SK-N-SH (cell line): ENCODE data around the gene DMKN. TPM values are rescaled to one million over a fixed set of nuclear protein-coding genes. Genes with fewer than 3 reads are reported as not detected.

Source experiments
- CTCF ChIA-PET: fragments of 300-600, 350-600 bp; formaldehyde crosslinking; extraction: SDS; loops from one replicate; lab custom pipeline; 2021; lab: Yijun Ruan, JAX
- POLR2A ChIA-PET: fragments of 350-600 bp; sonication (Branson Sonifier 250); formaldehyde crosslinking; extraction: SDS; loops from one replicate; lab custom pipeline; 2020; ENCODE audit warnings: antibody characterized with exemption, inconsistent platforms; lab: Yijun Ruan, JAX
- DNase-seq: peaks from one replicate; pipeline ENCODE4 v3.0.0; 2012
- H2AFZ ChIP-seq: fragments of 200-600 bp; sonication (generic); 2 replicates; pipeline ENCODE4 v1.8.1; 2016; ENCODE audit warnings: antibody characterized with exemption, mild to moderate bottlenecking, low read depth
- H3F3A ChIP-seq: fragments of 200-600 bp; sonication (generic); replicated peaks from 2 replicates; pipeline ENCODE3; 2016; ENCODE audit warnings: antibody characterized with exemption, mild to moderate bottlenecking; ENCODE audit not compliant: insufficient read depth
- H3K27ac ChIP-seq, 2 experiments: fragments of 200-500 bp in 1 of 2; fragments of 200-600 bp in 1 of 2; sonication (Bioruptor generic) in 1 of 2; sonication (generic), shearing (Covaris generic) in 1 of 2; 2 replicates each; pipeline versions ENCODE4 v1.5.1 to v1.6.1; 2014 to 2016; ENCODE audit warnings: low read depth in 2 of 2, inconsistent platforms in 1 of 2, low read length in 1 of 2, mild to moderate bottlenecking in 1 of 2, mixed read lengths in 1 of 2
- H3K27me3 ChIP-seq: fragments of 200-600 bp; sonication (generic), shearing (Covaris generic); 2 replicates; pipeline ENCODE4 v1.6.1; 2016; ENCODE audit warnings: mixed run types; ENCODE audit not compliant: insufficient read depth
- H3K36me3 ChIP-seq, 2 experiments: fragments of 200-500 bp in 1 of 2; fragments of 200-600 bp in 1 of 2; sonication (Bioruptor generic) in 1 of 2; sonication (generic) in 1 of 2; replicated peaks in 1 of 2; 2 replicates each; pipeline versions ENCODE3 to v1.5.1; 2014 to 2016; ENCODE audit warnings: low read length in 1 of 2, mild to moderate bottlenecking in 1 of 2; ENCODE audit not compliant: insufficient read depth in 2 of 2, control insufficient read depth in 1 of 2
- H3K4me1 ChIP-seq, 2 experiments: fragments of 200-500 bp in 1 of 2; fragments of 200-600 bp in 1 of 2; sonication (Bioruptor generic) in 1 of 2; sonication (generic), shearing (Covaris generic) in 1 of 2; 2 replicates each; pipeline versions ENCODE4 v1.5.1 to v1.6.1; 2014 to 2016; ENCODE audit warnings: low read depth in 1 of 2, low read length in 1 of 2, mixed run types in 1 of 2; ENCODE audit not compliant: insufficient read depth in 2 of 2, control insufficient read depth in 1 of 2
- H3K4me2 ChIP-seq: fragments of 200-600 bp; sonication (generic), shearing (Covaris generic); 2 replicates; pipeline ENCODE4 v1.6.1; 2017; ENCODE audit warnings: mixed run types
- H3K4me3 ChIP-seq, 2 experiments: fragments of 200-500 bp in 1 of 2; fragments of 200-600 bp in 1 of 2; sonication (Bioruptor generic) in 1 of 2; sonication (generic), shearing (Covaris generic) in 1 of 2; 2 replicates each; pipeline versions ENCODE4 v1.5.1 to v1.8.1; 2014 to 2016; ENCODE audit warnings: low read depth in 2 of 2, inconsistent platforms in 1 of 2, low read length in 1 of 2, mild to moderate bottlenecking in 1 of 2, mixed read lengths in 1 of 2, moderate library complexity in 1 of 2
- H3K79me2 ChIP-seq: fragments of 200-600 bp; sonication (generic); 2 replicates; pipeline ENCODE4 v1.8.1; 2017; ENCODE audit warnings: mild to moderate bottlenecking; ENCODE audit not compliant: insufficient read depth
- H3K9ac ChIP-seq: fragments of 200-600 bp; sonication (generic); 2 replicates; pipeline ENCODE4 v1.6.1; 2017; ENCODE audit warnings: mixed run types
- H3K9me2 ChIP-seq: fragments of 200-600 bp; sonication (generic); 2 replicates; pipeline ENCODE4 v1.6.1; 2017; ENCODE audit warnings: mixed run types
- H3K9me3 ChIP-seq: fragments of 200-600 bp; sonication (generic); 2 replicates; pipeline ENCODE4 v1.6.1; 2017; ENCODE audit warnings: mixed run types, mild to moderate bottlenecking, moderate library complexity
- H4K20me1 ChIP-seq: fragments of 200-600 bp; sonication (generic); 2 replicates; pipeline ENCODE4 v1.6.1; 2017; ENCODE audit warnings: mild to moderate bottlenecking, mixed run types; ENCODE audit not compliant: insufficient read depth
- CTCF ChIP-seq: fragments of 200-600 bp; sonication (generic); IDR thresholded peaks from 2 replicates; pipeline ENCODE4 v1.6.1; 2017; ENCODE audit warnings: antibody characterized with exemption, mild to moderate bottlenecking, moderate library complexity
- EP300 ChIP-seq, 2 experiments: IDR thresholded peaks; 2 replicates each; pipeline versions ENCODE4 v1.4.0 to v1.6.1; 2012; ENCODE audit warnings: borderline replicate concordance in 1 of 2, low read depth in 1 of 2, low read length in 1 of 2
- EZH2phosphoT487 ChIP-seq: fragments of 200-600 bp; sonication (generic); IDR thresholded peaks from 2 replicates; pipeline ENCODE4 v1.6.1; 2017; ENCODE audit warnings: low read depth, mixed run types, mild to moderate bottlenecking, antibody characterized with exemption, moderate library complexity, borderline replicate concordance
- GABPA ChIP-seq: IDR thresholded peaks from 2 replicates; pipeline ENCODE4 v1.4.0; 2012; ENCODE audit warnings: low read depth, mild to moderate bottlenecking
- IRF3 ChIP-seq: fragments of 150-350 bp; IDR thresholded peaks from 2 replicates; pipeline ENCODE4 v1.6.1; 2016; ENCODE audit warnings: mild to moderate bottlenecking, low read depth, low read length
- JUND ChIP-seq: IDR thresholded peaks from 2 replicates; pipeline ENCODE4 v1.4.0; 2012
- MXI1 ChIP-seq: IDR thresholded peaks from 2 replicates; pipeline ENCODE4 v1.6.1; 2012; ENCODE audit warnings: mild to moderate bottlenecking, low read depth, low read length, improper control_type of control experiment
- NRF1 ChIP-seq: IDR thresholded peaks from 2 replicates; pipeline ENCODE4 v1.6.1; 2012; ENCODE audit warnings: low read depth, mild to moderate bottlenecking, low read length
- RAD21 ChIP-seq: IDR thresholded peaks from 2 replicates; pipeline ENCODE4 v1.6.1; 2012; ENCODE audit warnings: mild to moderate bottlenecking, low read length
- RCOR1 ChIP-seq: fragments of 150-350 bp; IDR thresholded peaks from 2 replicates; pipeline ENCODE4 v1.6.1; 2017; ENCODE audit warnings: antibody characterized with exemption, low read length
- RXRA ChIP-seq: IDR thresholded peaks from 2 replicates; pipeline ENCODE4 v1.4.0; 2012; ENCODE audit warnings: low read depth, mild to moderate bottlenecking, borderline replicate concordance
- SIN3A ChIP-seq: IDR thresholded peaks from 2 replicates; pipeline ENCODE4 v1.6.1; 2012; ENCODE audit warnings: low read depth, mild to moderate bottlenecking, low read length, moderate library complexity, borderline replicate concordance
- SMC3 ChIP-seq: IDR thresholded peaks from 2 replicates; pipeline ENCODE4 v1.6.1; 2012; ENCODE audit warnings: low read depth, low read length, improper control_type of control experiment
- TAF1 ChIP-seq: IDR thresholded peaks from 2 replicates; pipeline ENCODE4 v1.6.1; 2012; ENCODE audit warnings: low read depth, mild to moderate bottlenecking, low read length, moderate library complexity, borderline replicate concordance
- USF1 ChIP-seq: IDR thresholded peaks from 2 replicates; pipeline ENCODE4 v1.4.0; 2012; ENCODE audit warnings: low read depth, borderline replicate concordance
- ZBTB33 ChIP-seq: IDR thresholded peaks from 2 replicates; pipeline ENCODE4 v1.4.0; 2012; ENCODE audit warnings: low read depth, borderline replicate concordance
- WGBS: methylation state at CpG from one replicate; pipeline ENCODE4 v1.1.6; 2017; ENCODE audit warnings: low lambda C conversion rate; 5-methylcytosine and 5-hydroxymethylcytosine counted together
- polyA plus RNA-seq, 3 experiments: library from polyadenylated mRNA; depleted of rRNA; stranded (reverse); fragments of >200 nt; gene quantifications; 2 replicates each; pipeline ENCODE4 v1.2.3, GENCODE V29; 2012

The DMKN gene
- polyA plus RNA-seq, 1 of the 3 experiments (the other 2 are of a cell fraction), result not detected

- Histone ChIP-seq H2AFZ (no peak overlapping the region), H3K4me1 (peaks cover 5 to 16% of the 10 kb centered on the region in 2 experiments; a peak in 2 of 4 replicates), H3K9me2 (no peaks in the 10 kb centered on the region), H3K36me3 (peaks cover 0 to 12% of the 10 kb centered on the region in 2 experiments), H3K4me2 (no peak overlapping the region), H3K4me3 (no peak overlapping the region), H4K20me1 (peaks cover 5% of the 10 kb centered on the region; the same call in 1 of the 2 replicates), H3K79me2 (peaks cover 26% of the 10 kb centered on the region), H3K27ac (no peak overlapping the region), H3K9ac (no peak overlapping the region), H3K27me3 (no peaks in the 10 kb centered on the region), H3F3A (no peaks in the 10 kb centered on the region), H3K9me3 (no peaks in the 10 kb centered on the region)
- WGBS, result 26% methylated on average over 6 of the region's 6 CpGs
- peak; percentile 83 for DNase-seq
- TF ChIP-seq SIN3A, result no peak
- no peak for TF ChIP-seq GABPA
- peak; percentile 55 for TF ChIP-seq SMC3
- TF ChIP-seq EP300 (IDR thresholded peaks at IDR 0.05; ENCODE audit: borderline replicate concordance in 1 of 2, low read depth in 1 of 2, low read length in 1 of 2), result no peak
- peak; percentile 68 for TF ChIP-seq RAD21
- TF ChIP-seq NRF1, result no peak
- peak; percentile 81 for TF ChIP-seq CTCF
- CTCF ChIA-PET, result interaction anchor here (0.6 to 4.1 kb wide), 29 partner anchors 9 to 196 kb away, joined by 3 to 20 read pairs (median 4); partner anchors contain the start of genes ATP4A, FFAR2, HAUS5 and ZBTB32
- POLR2A ChIA-PET, result no interaction called here
These were observed 35.8 kb upstream of the DMKN start for GRCh38 chr19:35549174-35549788.

GRCh38 chr19:35546532-35546931, 33.1 kb upstream of the DMKN start:
- H3K4me3 ChIP-seq, result peak overlapping the region; percentile 79 to 96
- TF ChIP-seq GABPA (no peak), TAF1 (no peak), NRF1 (no peak), RCOR1 (no peak), JUND (no peak), EP300 (IDR thresholded peaks at IDR 0.05; ENCODE audit: borderline replicate concordance in 1 of 2, low read depth in 1 of 2, low read length in 1 of 2) (no peak), USF1 (no peak), IRF3 (no peak), RXRA (no peak), MXI1 (no peak), EZH2phosphoT487 (no peak), ZBTB33 (no peak)
- H3K4me1 ChIP-seq, result peaks cover 5 to 19% of the 10 kb centered on the region in 2 experiments; a peak in 2 of 4 replicates
- H3K4me2 ChIP-seq, result peak overlapping the region; percentile 91
- no peaks in the 10 kb centered on the region for H3K27me3 ChIP-seq
- H2AFZ ChIP-seq, result 0 out of 2 replicates have a peak overlapping the region, but pooled peaks have one; percentile 87
- H3K36me3 ChIP-seq, result peaks cover 0 to 17% of the 10 kb centered on the region in 2 experiments
- peaks cover 30% of the 10 kb centered on the region for H3K79me2 ChIP-seq
- WGBS, result 84% methylated on average over 5 of the region's 8 CpGs
- H3K9ac ChIP-seq, result peak overlapping the region; percentile 85; the same call in 1 of the 2 replicates
- DNase-seq, result no peak
- H3K9me3 ChIP-seq, result no peaks in the 10 kb centered on the region
- ChIA-PET CTCF (interaction anchor here (0.7 to 4.1 kb wide), 3 partner anchors 9 to 36 kb away, joined by 3 to 20 read pairs (median 4); no protein-coding TSS in a partner anchor), POLR2A (no interaction called here)
- peaks cover 5% of the 10 kb centered on the region; the same call in 1 of the 2 replicates for H4K20me1 ChIP-seq
- no peaks in the 10 kb centered on the region for H3K9me2 ChIP-seq
- H3K27ac ChIP-seq, result no peak overlapping the region
- no peaks in the 10 kb centered on the region for H3F3A ChIP-seq
